H9 (cell line): ENCODE data around the gene MMP2. TPM values are rescaled to one million over a fixed set of nuclear protein-coding genes. Genes with fewer than 3 reads are reported as not detected.

ENCODE experiments used
- DNase-seq: peaks from one replicate; pipeline ENCODE4 v3.0.0-alpha.2; 2017
- H2AFZ ChIP-seq: one replicate; pipeline ENCODE4 v1.6.1; 2013; ENCODE audit warnings: mild to moderate bottlenecking, low read length, control low read depth, moderate library complexity
- H2AK5ac ChIP-seq: 2 replicates; pipeline ENCODE4 v1.6.1; 2013; ENCODE audit warnings: low read length, control low read depth, mixed read lengths; ENCODE audit not compliant: insufficient read length
- H2BK120ac ChIP-seq: one replicate; pipeline ENCODE4 v1.6.1; 2013; ENCODE audit warnings: low read depth, mild to moderate bottlenecking, low read length, control low read depth, inconsistent platforms; ENCODE audit not compliant: poor library complexity, severe bottlenecking
- H2BK12ac ChIP-seq: 2 replicates; pipeline ENCODE4 v1.6.1; 2013; ENCODE audit warnings: low read length, control low read depth, mixed read lengths, low read depth; ENCODE audit not compliant: insufficient read length
- H2BK15ac ChIP-seq: 2 replicates; pipeline ENCODE4 v1.6.1; 2013; ENCODE audit warnings: low read depth, low read length, control low read depth
- H2BK20ac ChIP-seq: one replicate; pipeline ENCODE4 v1.6.1; 2013; ENCODE audit warnings: low read depth, mild to moderate bottlenecking, low read length, control low read depth, inconsistent platforms; ENCODE audit not compliant: poor library complexity, severe bottlenecking
- H2BK5ac ChIP-seq: 2 replicates; pipeline ENCODE4 v1.6.1; 2013; ENCODE audit warnings: low read length, control low read depth, mixed read lengths; ENCODE audit not compliant: insufficient read length
- H3K14ac ChIP-seq: 2 replicates; pipeline ENCODE4 v1.6.1; 2013; ENCODE audit warnings: low read length, control low read depth; ENCODE audit not compliant: insufficient read depth
- H3K18ac ChIP-seq: 2 replicates; pipeline ENCODE4 v1.6.1; 2013; ENCODE audit warnings: low read depth, mild to moderate bottlenecking, mixed read lengths, low read length, control low read depth; ENCODE audit not compliant: insufficient read length
- H3K23ac ChIP-seq: 2 replicates; pipeline ENCODE4 v1.6.1; 2013; ENCODE audit warnings: low read length, control low read depth, mixed read lengths, low read depth; ENCODE audit not compliant: insufficient read length
- H3K23me2 ChIP-seq: 2 replicates; pipeline ENCODE4 v1.6.1; 2013; ENCODE audit warnings: low read depth, mild to moderate bottlenecking, mixed read lengths, low read length, control low read depth; ENCODE audit not compliant: insufficient read length, poor library complexity, severe bottlenecking
- H3K27ac ChIP-seq: 2 replicates; pipeline ENCODE4 v1.5.1; 2013; ENCODE audit warnings: low read length, control low read depth, mixed read lengths, low read depth; ENCODE audit not compliant: insufficient read length
- H3K27me3 ChIP-seq: 2 replicates; pipeline ENCODE4 v1.6.1; 2013; ENCODE audit warnings: low read length, control low read depth, inconsistent platforms; ENCODE audit not compliant: insufficient read depth
- H3K4ac ChIP-seq: 2 replicates; pipeline ENCODE4 v1.6.1; 2013; ENCODE audit warnings: low read depth, mild to moderate bottlenecking, control low read depth, inconsistent platforms, low read length, moderate library complexity
- H3K4me1 ChIP-seq: 2 replicates; pipeline ENCODE4 v1.6.1; 2013; ENCODE audit warnings: low read length, control low read depth, inconsistent platforms; ENCODE audit not compliant: insufficient read depth
- H3K4me2 ChIP-seq: 2 replicates; pipeline ENCODE4 v1.6.1; 2013; ENCODE audit warnings: low read length, control low read depth, mixed read lengths; ENCODE audit not compliant: insufficient read length, insufficient read depth
- H3K56ac ChIP-seq: 2 replicates; pipeline ENCODE4 v1.6.1; 2013; ENCODE audit warnings: low read depth, mild to moderate bottlenecking, mixed read lengths, low read length, control low read depth; ENCODE audit not compliant: insufficient read length
- H3K79me1 ChIP-seq: 2 replicates; pipeline ENCODE4 v1.6.1; 2013; ENCODE audit warnings: low read depth, mild to moderate bottlenecking, moderate library complexity, low read length, control low read depth, inconsistent platforms; ENCODE audit not compliant: insufficient read depth, poor library complexity, severe bottlenecking
- H3K79me2 ChIP-seq: 2 replicates; pipeline ENCODE4 v1.6.1; 2013; ENCODE audit warnings: low read length, control low read depth, inconsistent platforms; ENCODE audit not compliant: insufficient read depth
- H3K9ac ChIP-seq: 2 replicates; pipeline ENCODE4 v1.6.1; 2013; ENCODE audit warnings: low read length, control low read depth, mixed read lengths; ENCODE audit not compliant: insufficient read length; ENCODE audit errors: extremely low read depth
- H3K9me3 ChIP-seq: one replicate; pipeline ENCODE4 v1.6.1; 2013; ENCODE audit warnings: low read depth, low read length, inconsistent platforms; ENCODE audit not compliant: control insufficient read depth
- H3T11ph ChIP-seq: one replicate; pipeline ENCODE4 v1.6.1; 2013; ENCODE audit warnings: mild to moderate bottlenecking, low read length, control low read depth, inconsistent platforms
- H4K20me1 ChIP-seq: one replicate; pipeline ENCODE4 v1.6.1; 2013; ENCODE audit not compliant: control insufficient read depth, insufficient read length, insufficient read depth
- H4K5ac ChIP-seq: 2 replicates; pipeline ENCODE4 v1.6.1; 2013; ENCODE audit warnings: low read depth, mild to moderate bottlenecking, mixed read lengths, low read length, control low read depth; ENCODE audit not compliant: insufficient read length
- H4K8ac ChIP-seq: replicated peaks from 2 replicates; pipeline ENCODE4 v1.6.1; 2013; ENCODE audit warnings: low read length, control low read depth, mixed read lengths, low read depth; ENCODE audit not compliant: insufficient read length
- H4K91ac ChIP-seq: 2 replicates; pipeline ENCODE4 v1.6.1; 2013; ENCODE audit warnings: low read depth, mild to moderate bottlenecking, moderate library complexity, mixed read lengths, low read length, control low read depth; ENCODE audit not compliant: insufficient read length
- H3K27ac Mint-ChIP-seq, 3 experiments: 2 replicates in 2 of 3; 3 replicates in 1 of 3; pipeline ENCODE4 v1.8.0; 2020 to 2021; ENCODE audit warnings: mixed read lengths in 3 of 3, mild to moderate bottlenecking in 1 of 3, moderate library complexity in 1 of 3
- H3K27me3 Mint-ChIP-seq: 2 replicates; pipeline ENCODE4 v1.8.0; 2021; ENCODE audit warnings: low read depth, mild to moderate bottlenecking, moderate library complexity, mixed read lengths
- H3K36me3 Mint-ChIP-seq, 3 experiments: 2 replicates in 2 of 3; 3 replicates in 1 of 3; pipeline ENCODE4 v1.8.0; 2020 to 2021; ENCODE audit warnings: low read depth in 3 of 3, mixed read lengths in 3 of 3; ENCODE audit not compliant: insufficient read depth in 1 of 3
- H3K4me1 Mint-ChIP-seq, 2 experiments: 2 replicates each; pipeline ENCODE4 v1.8.0; 2020; ENCODE audit warnings: mixed read lengths in 2 of 2
- H3K4me3 Mint-ChIP-seq, 2 experiments: 2 replicates in 1 of 2; 3 replicates in 1 of 2; pipeline ENCODE4 v1.8.0; 2020 to 2021; ENCODE audit warnings: mild to moderate bottlenecking in 2 of 2, mixed read lengths in 2 of 2, moderate library complexity in 1 of 2
- H3K9me3 Mint-ChIP-seq, 2 experiments: 2 replicates in 1 of 2; 3 replicates in 1 of 2; pipeline ENCODE4 v1.8.0; 2020; ENCODE audit warnings: mild to moderate bottlenecking in 2 of 2, mixed read lengths in 2 of 2, moderate library complexity in 1 of 2
- WGBS: extraction: QIAGEN DNeasy Blood & Tissue Kit; methylation state at CpG from one replicate; pipeline ENCODE4 v1.1.7; 2013; ENCODE audit warnings: missing lambda C conversion rate, low lambda C conversion rate, mixed read lengths; ENCODE audit not compliant: insufficient read length; ENCODE audit errors: extremely low coverage; 5-methylcytosine and 5-hydroxymethylcytosine counted together
- total RNA-seq: library from RNA; stranded (reverse); gene quantifications from 2 replicates; pipeline ENCODE4 v1.2.1, GENCODE V29; 2021
- TF ChIP-seq, protein P1 (sequence below): fragments of 200-600 bp; sonication (generic); conservative IDR thresholded peaks from 3 replicates; pipeline ENCODE4 v1.8.0; 2021; ENCODE audit warnings: antibody characterized with exemption, mild to moderate bottlenecking

The MMP2 gene
- total RNA-seq, 1 experiment from 2014 or later, result 23.1 TPM

DNA sequence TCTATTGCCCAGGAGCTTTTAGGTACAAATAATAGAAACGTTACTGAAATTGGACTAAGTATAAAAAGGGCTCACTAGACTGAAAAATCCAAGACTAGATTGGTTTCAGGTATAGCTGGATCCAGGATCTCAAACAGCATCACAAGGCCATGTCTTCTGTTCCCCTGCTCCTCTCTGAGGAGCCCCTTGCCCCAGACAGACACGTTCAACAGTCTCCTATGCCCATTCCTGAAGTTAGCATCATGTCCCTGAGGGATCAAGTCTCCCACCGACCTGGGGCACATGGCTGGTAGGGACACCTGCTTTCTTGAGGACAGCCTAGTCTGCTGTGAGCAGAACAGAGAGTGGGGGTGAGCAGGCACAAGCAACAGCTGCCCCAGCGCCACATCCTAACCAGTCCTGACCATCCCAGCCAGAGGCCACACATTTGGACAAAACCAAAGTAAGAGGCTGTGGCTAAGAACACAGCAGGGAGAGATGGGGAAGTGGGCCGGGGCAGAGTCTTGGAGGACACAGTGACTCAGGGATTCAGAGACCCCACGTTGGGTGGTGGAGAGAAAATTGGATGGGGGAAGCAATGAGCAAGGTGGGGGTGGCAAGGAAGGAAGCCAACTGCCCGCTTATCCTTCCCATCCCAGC, 10.5 kb upstream of the MMP2 start:
- Histone ChIP-seq H3K14ac (no peak overlapping the region), H4K20me1 (no peaks in the 10 kb centered on the region), H4K8ac (no peak overlapping the region), H2BK12ac (no peak overlapping the region), H4K91ac (no peak overlapping the region), H2BK5ac (no peak overlapping the region), H3K27me3 (peaks cover 2% of the 10 kb centered on the region; the same call in 1 of the 2 replicates), H2BK15ac (no peak overlapping the region), H3K79me1 (no peaks in the 10 kb centered on the region), H2BK20ac (no peak overlapping the region), H2AK5ac (no peak overlapping the region), H3K56ac (no peak overlapping the region), H3K4me1 (no peaks in the 10 kb centered on the region; the same call in 1 of the 2 replicates), H3T11ph (no peak overlapping the region), H3K9ac (no peak overlapping the region), H3K23me2 (no peaks in the 10 kb centered on the region), H2BK120ac (no peak overlapping the region), H3K27ac (no peak overlapping the region), H2AFZ (no peak overlapping the region), H4K5ac (no peak overlapping the region), H3K18ac (no peak overlapping the region), H3K4ac (no peak overlapping the region), H3K9me3 (no peaks in the 10 kb centered on the region), H3K4me2 (no peak overlapping the region), H3K23ac (no peak overlapping the region), H3K79me2 (no peaks in the 10 kb centered on the region)
- Mint-ChIP-seq H3K9me3 (no peaks in the 10 kb centered on the region; a peak in 1 of 5 replicates), H3K36me3 (no peaks in the 10 kb centered on the region; a peak in 1 of 7 replicates), H3K4me3 (no peak overlapping the region), H3K27ac (no peak overlapping the region; a peak in 1 of 7 replicates), H3K4me1 (peaks cover 10 to 22% of the 10 kb centered on the region in 2 experiments), H3K27me3 (peaks cover 75% of the 10 kb centered on the region)
- TF ChIP-seq, protein P1, sequence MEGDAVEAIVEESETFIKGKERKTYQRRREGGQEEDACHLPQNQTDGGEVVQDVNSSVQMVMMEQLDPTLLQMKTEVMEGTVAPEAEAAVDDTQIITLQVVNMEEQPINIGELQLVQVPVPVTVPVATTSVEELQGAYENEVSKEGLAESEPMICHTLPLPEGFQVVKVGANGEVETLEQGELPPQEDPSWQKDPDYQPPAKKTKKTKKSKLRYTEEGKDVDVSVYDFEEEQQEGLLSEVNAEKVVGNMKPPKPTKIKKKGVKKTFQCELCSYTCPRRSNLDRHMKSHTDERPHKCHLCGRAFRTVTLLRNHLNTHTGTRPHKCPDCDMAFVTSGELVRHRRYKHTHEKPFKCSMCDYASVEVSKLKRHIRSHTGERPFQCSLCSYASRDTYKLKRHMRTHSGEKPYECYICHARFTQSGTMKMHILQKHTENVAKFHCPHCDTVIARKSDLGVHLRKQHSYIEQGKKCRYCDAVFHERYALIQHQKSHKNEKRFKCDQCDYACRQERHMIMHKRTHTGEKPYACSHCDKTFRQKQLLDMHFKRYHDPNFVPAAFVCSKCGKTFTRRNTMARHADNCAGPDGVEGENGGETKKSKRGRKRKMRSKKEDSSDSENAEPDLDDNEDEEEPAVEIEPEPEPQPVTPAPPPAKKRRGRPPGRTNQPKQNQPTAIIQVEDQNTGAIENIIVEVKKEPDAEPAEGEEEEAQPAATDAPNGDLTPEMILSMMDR, result no peak
- DNase-seq, result no peak
- WGBS, result no CpG with 5 or more reads among the region's 7 CpGs
